ENCODE measurements around the gene TCF23. TPM values are rescaled to one million over a fixed set of nuclear protein-coding genes. Genes with fewer than 3 reads are reported as not detected.

Gene TCF23
- total RNA-seq = under 1 TPM in 1 of 4 donors, not detected in 3; 0.13 TPM

- Histone ChIP-seq H3K4me3 (no peak within 1 kb of the TSS), H3K36me3 (no peaks in the 10 kb centered on the region), H3K4me1 (no peaks in the 10 kb centered on the region), H3K9me3 (no peaks in the 10 kb centered on the region), H3K27ac (no peak within 1 kb of the TSS), H3K27me3 (peaks cover 18% of the 10 kb centered on the region)
- TF ChIP-seq POLR2AphosphoS5 (IDR thresholded peaks at IDR 0.05) (no peak), POLR2A (IDR thresholded peaks at IDR 0.05) (no peak), CTCF (IDR thresholded peaks at IDR 0.05) (no peak), EP300 (IDR thresholded peaks at IDR 0.05) (no peak)
- 80% methylated on average over 1 of the region's 12 CpGs; no CpG with 5 or more reads in 1 of the 2 donors for whole genome bisulfite sequencing, 2 donors (ENCODE audit: low coverage in 1 of 2)
- ATAC-seq = no peak
These were observed at the start of gene TCF23 for GRCh38 chr2:27148801-27149439. TSS of gene TCF23 (plus strand) at chr2:27149004. CDS start at chr2:27149134, 130 bp downstream.

- WGBS, 2 donors (ENCODE audit: low coverage in 1 of 2) = no CpG with 5 or more reads among the region's 19 CpGs
- no peaks in the 10 kb centered on the region for H3K9me3 ChIP-seq
- ATAC-seq = no peak
- H3K4me3 ChIP-seq = no peak overlapping the region
- H3K36me3 ChIP-seq = peaks cover 0 to 24% of the 10 kb centered on the region in 2 donors
- no peak overlapping the region for H3K27ac ChIP-seq
- H3K4me1 ChIP-seq = peaks cover 0 to 13% (median 4%) of the 10 kb centered on the region in 3 donors
- H3K27me3 ChIP-seq = peaks cover 8% of the 10 kb centered on the region
- TF ChIP-seq EP300 (IDR thresholded peaks at IDR 0.05) (no peak), POLR2A (IDR thresholded peaks at IDR 0.05) (no peak), CTCF (IDR thresholded peaks at IDR 0.05) (no peak), POLR2AphosphoS5 (IDR thresholded peaks at IDR 0.05) (no peak)
These were observed 49.4 kb upstream of the TCF23 start for GRCh38 chr2:27099334-27099955.

- no peak for TF ChIP-seq POLR2A (IDR thresholded peaks at IDR 0.05)
- no peak overlapping the region for H3K4me3 ChIP-seq
- WGBS, 2 donors (ENCODE audit: low coverage in 1 of 2) = 67 to 92% methylated on average over 3 to 5 of the region's 10 CpGs
- peaks cover 0 to 18% of the 10 kb centered on the region in 2 donors for H3K36me3 ChIP-seq
- no peak overlapping the region for H3K27ac ChIP-seq
- H3K4me1 ChIP-seq = peaks cover 0 to 13% (median 4%) of the 10 kb centered on the region in 3 donors
- ATAC-seq = no peak
- H3K9me3 ChIP-seq = no peaks in the 10 kb centered on the region
- H3K27me3 ChIP-seq = peaks cover 14% of the 10 kb centered on the region
These were observed 48.8 kb upstream of the TCF23 start for GRCh38 chr2:27100036-27100435.

- TF ChIP-seq POLR2A (IDR thresholded peaks at IDR 0.05) (no peak), EP300 (IDR thresholded peaks at IDR 0.05) (no peak), CTCF (IDR thresholded peaks at IDR 0.05) (no peak), POLR2AphosphoS5 (IDR thresholded peaks at IDR 0.05) (no peak)
- Histone ChIP-seq H3K4me1 (no peaks in the 10 kb centered on the region), H3K27ac (no peak overlapping the region), H3K4me3 (no peak overlapping the region), H3K27me3 (peaks cover 37% of the 10 kb centered on the region), H3K9me3 (no peaks in the 10 kb centered on the region), H3K36me3 (peaks cover 0 to 18% of the 10 kb centered on the region in 2 donors)
- WGBS, 2 donors (ENCODE audit: low coverage in 1 of 2) = 100% methylated on average over 1 of the region's 5 CpGs; no CpG with 5 or more reads in 1 of the 2 donors
- no peak for ATAC-seq
These were observed 46.5 kb upstream of the TCF23 start for GRCh38 chr2:27102329-27102728.

- no peak overlapping the region for H3K27ac ChIP-seq
- WGBS, 2 donors (ENCODE audit: low coverage in 1 of 2) = 36 to 40% methylated on average over 1 to 3 of the region's 3 CpGs
- H3K4me1 ChIP-seq = no peaks in the 10 kb centered on the region
- no peak overlapping the region for H3K4me3 ChIP-seq
- H3K9me3 ChIP-seq = no peaks in the 10 kb centered on the region
- peaks cover 46% of the 10 kb centered on the region for H3K27me3 ChIP-seq
- no peaks in the 10 kb centered on the region for H3K36me3 ChIP-seq
- TF ChIP-seq POLR2A (IDR thresholded peaks at IDR 0.05) (no peak), CTCF (IDR thresholded peaks at IDR 0.05) (no peak), EP300 (IDR thresholded peaks at IDR 0.05) (no peak), POLR2AphosphoS5 (IDR thresholded peaks at IDR 0.05) (no peak)
- no peak for ATAC-seq
These were observed 42.8 kb upstream of the TCF23 start for GRCh38 chr2:27105981-27106380.

All from gastroesophageal sphincter (tissue), 4 donors.